Hematopoietic multipotent progenitor cell treated with erythropoietin and hydrocortisone succinate and interleukin-3 and kit ligand, for 15 days (in vitro differentiated cells): Measurements from ENCODE around the gene HLTF.
"Not testable (repeated sequence)": the region's sequence is repeated elsewhere in the genome, so short reads cannot be mapped to it uniquely, and the experiment has no call there.

Experiments used
- DNase-seq: peaks from one replicate; pipeline ENCODE4 v3.0.0-alpha.2; 2015; ENCODE audit warnings: low spot score

Gene HLTF, protein sequence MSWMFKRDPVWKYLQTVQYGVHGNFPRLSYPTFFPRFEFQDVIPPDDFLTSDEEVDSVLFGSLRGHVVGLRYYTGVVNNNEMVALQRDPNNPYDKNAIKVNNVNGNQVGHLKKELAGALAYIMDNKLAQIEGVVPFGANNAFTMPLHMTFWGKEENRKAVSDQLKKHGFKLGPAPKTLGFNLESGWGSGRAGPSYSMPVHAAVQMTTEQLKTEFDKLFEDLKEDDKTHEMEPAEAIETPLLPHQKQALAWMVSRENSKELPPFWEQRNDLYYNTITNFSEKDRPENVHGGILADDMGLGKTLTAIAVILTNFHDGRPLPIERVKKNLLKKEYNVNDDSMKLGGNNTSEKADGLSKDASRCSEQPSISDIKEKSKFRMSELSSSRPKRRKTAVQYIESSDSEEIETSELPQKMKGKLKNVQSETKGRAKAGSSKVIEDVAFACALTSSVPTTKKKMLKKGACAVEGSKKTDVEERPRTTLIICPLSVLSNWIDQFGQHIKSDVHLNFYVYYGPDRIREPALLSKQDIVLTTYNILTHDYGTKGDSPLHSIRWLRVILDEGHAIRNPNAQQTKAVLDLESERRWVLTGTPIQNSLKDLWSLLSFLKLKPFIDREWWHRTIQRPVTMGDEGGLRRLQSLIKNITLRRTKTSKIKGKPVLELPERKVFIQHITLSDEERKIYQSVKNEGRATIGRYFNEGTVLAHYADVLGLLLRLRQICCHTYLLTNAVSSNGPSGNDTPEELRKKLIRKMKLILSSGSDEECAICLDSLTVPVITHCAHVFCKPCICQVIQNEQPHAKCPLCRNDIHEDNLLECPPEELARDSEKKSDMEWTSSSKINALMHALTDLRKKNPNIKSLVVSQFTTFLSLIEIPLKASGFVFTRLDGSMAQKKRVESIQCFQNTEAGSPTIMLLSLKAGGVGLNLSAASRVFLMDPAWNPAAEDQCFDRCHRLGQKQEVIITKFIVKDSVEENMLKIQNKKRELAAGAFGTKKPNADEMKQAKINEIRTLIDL

DNA sequence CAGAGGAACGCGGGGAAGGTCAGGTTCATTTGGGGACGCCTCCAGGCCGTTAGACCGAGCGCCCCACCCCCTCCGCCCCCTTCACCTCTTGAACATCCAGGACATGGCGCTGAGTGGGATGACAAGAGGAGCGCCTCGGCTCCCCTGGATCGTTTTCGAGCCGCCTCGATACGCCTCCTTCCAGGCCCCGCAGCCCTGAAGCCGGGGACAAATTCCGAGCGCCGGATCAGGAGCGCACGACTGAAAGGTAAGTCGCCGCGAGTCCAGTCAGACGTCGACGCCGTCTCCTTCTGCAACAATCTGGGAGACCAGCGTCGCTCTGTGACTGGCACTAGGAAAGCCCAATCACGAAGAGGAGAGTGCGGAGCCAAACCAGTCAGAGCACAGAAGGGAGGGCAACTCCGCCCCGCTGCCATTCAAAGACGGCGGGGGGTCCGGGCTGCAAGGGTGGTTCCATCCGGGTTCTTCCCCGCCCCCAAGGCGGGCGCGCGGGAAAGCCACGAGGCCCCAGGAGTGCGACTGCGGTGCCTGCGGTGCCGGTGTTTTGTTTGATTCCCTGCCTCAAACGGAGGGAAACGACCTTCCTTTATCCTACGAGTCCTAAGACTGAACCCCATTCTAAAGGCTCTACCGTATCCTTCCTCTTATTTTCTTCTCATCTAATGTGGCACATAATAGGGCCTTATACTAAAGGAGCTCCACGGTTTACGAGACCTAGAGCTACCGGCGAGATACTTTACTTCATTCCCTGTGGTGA is at the start of gene HLTF:
Gene HLTF (minus strand): TSS at position 302 of the 757 bp plus-strand sequence. CDS start 197 bp downstream, at position 105.
- peak; percentile 88 for DNase-seq

- no peak for DNase-seq
These were observed 48.2 kb upstream of the HLTF start for GRCh38 chr3:149134575-149134974.

GRCh38 chr3:149131589-149131988 is 45.3 kb upstream of the HLTF start:
- DNase-seq: no peak

DNA sequence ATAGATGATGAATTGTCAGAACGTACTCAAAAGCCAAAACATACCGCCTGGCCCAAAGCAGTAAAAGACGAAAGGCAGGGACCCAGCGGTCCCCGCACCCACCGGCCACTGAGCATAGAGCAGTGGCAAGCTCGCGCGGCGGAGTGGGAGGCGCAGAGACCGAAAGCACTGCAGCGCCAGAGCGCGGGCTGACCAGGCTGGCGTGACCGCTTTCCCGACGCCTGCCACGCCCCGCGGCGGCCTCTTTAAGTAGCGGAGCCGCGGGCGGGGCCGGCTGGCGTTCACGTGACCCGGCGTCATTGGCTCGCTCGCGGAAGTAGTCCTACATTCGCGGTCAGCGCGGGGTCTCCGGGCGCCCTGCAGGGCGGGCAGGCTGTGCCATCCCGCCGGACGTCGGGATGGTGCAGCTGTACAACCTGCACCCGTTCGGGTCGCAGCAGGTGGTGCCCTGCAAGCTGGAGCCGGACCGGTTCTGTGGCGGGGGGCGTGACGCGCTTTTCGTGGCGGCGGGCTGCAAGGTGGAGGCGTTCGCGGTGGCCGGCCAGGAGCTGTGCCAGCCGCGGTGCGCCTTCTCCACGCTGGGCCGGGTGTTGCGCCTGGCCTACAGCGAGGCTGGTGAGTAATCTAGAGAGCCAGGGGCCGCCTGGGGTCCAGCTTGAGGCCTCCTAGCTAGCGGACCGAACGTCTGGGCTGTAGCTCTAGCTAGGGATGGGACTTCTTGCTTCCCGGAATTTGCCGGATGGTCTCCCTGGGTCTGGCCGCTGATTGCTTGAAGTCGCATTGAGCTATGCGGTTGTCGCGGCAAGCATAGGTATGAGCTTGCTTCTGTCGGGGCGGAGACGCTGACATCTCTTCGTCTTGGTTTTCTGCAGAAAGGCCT is 43.2 kb upstream of the HLTF start, which contains the start of gene HPS3:
Gene HPS3 (plus strand): TSS at position 313 of the 880 bp plus-strand sequence. CDS start 86 bp downstream, at position 399.
- DNase-seq: peak; percentile 87

DNA sequence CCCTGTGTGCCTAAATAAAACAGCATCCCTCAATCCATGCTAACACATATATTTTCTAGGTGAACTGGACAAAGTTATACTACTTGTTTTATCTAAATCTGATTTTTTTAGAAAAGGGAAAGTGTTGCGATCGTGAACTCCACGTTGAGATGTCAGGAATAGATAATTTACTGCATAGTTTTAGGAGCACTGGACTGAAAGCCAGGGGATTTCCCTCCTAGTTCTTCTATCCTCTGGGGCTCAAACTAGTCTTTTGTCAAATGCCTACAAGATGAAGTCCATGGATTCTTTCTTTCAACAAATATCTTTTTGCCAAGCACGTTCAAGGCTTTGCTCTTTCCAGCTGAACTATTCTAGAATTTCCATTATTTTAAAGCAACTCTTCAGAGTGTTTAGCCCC is 42.5 kb upstream of the HLTF start:
- no peak for DNase-seq

DNA sequence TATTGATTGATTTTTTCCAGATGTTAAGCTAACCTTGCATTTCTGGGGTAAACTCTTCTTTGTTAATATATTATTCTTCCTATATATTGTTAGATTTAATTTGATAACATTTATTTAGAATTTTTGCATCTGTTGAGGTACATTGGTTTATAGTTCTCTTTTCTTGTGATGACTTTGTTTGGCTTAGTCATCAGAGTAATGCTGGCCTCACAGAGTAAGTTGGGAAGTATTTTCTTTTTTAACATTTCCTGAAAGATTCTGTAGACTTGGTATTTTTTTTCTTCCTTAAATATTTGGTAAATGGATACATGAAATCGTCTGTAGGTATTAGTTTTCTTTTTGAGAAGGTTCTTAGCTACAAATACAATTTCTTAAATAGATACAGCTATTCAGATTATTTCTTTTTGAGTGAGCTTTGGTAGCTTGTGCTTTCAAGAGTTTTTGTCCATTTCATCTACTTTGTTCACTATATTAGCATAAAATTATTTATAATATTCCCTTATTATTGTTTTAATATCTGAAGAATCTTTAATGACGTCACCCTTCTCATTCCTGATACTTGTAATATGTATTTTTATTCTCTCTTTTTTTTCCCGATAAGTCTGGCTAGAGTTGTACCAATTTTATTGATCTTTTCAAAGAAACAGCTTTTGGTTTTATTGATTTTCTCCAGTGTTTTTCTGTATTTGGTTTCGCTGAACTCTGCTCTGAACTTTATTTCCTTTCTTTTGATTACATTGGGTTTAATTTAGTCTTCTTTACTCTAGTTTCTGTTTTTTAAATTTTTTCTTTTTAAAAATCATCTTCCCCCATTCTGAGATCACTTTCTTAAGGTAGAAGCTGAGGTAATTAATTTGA is 36.6 kb upstream of the HLTF start:
- no peak for DNase-seq

- DNase-seq: peak; percentile 70
These were observed 34.0 kb upstream of the HLTF start for GRCh38 chr3:149120051-149120972.

DNA sequence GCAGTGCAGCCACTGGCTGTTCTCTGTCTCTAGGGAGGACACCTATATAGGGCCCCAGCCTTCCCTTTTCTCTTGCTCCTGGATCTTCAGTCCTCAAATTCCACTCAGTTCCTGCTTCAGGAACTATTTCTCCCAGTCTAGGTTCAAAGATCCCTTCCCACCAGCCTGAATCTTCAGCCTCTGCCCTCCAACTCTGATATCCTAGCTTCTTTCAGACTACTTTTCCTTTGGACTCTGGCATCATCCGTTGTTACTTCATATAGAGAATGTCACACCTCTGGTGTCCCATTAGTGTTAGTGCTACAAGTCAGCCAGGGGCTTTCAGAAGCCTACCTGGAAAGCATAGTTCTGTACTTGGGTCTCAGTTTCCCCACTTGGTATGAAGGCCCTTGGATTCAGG is 33.1 kb upstream of the HLTF start:
- DNase-seq: no peak

- DNase-seq: no peak
These were observed 32.4 kb upstream of the HLTF start for GRCh38 chr3:149118724-149119123.

- no peak for DNase-seq
These were observed 28.8 kb upstream of the HLTF start for GRCh38 chr3:149115114-149115513.

DNA sequence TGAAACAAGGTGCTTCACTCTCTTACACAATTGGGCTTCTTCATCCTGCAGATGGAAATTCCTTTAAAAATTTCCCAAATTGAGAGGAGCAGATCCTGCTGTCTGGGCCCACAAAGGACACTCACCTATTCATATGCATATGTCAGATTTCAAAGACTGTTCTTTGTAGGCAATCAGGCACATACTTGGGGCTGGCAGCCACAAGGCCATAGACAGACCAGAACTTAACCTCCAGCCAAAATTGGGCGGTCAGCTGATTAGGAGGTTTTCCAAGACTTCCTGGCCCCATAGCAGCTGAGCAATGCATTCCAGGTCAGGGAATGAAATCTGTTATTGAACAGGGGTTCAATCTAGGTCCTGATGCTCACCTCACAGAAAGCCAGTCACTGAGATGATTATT is 28.1 kb upstream of the HLTF start:
- DNase-seq: no peak

GRCh38 chr3:149104484-149104883 is 18.2 kb upstream of the HLTF start:
- DNase-seq: no peak

DNA sequence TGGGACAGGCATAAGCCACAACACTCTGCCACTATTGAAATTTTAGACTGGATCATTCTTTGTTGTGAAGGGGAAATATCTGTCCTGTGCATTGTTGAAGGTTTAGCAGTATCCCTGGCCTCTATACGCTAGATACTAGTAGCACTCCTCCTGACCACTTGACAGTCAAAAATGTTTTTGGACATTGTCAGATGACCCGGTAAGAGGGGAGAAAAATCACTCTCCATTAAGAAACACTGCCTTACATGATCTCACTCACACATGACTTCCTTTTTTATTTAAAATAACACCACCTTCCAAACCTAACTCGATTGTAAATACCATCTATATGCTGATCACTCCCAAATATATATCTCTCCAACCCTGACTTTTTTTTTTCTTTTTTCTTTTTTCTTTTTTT is 15.3 kb upstream of the HLTF start:
- no peak for DNase-seq

DNA sequence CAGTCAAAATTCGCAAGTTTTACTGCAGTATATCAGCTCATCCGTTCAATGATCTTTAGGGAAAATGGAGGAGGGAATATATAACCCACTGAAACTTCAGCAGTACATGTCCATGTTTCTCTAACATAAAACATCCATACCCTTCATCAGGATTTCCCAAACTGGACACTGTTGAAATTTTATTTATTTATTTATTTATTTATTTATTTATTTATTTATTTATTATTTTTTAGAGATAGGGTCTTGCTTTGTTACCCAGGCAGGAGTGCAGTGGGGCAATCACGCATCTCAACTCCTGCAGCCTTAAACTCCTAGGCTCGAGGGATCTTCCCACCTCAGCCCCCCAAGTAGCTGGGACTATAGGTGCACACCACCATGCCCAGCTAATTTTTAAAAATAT is 14.8 kb upstream of the HLTF start:
- no peak for DNase-seq

DNA sequence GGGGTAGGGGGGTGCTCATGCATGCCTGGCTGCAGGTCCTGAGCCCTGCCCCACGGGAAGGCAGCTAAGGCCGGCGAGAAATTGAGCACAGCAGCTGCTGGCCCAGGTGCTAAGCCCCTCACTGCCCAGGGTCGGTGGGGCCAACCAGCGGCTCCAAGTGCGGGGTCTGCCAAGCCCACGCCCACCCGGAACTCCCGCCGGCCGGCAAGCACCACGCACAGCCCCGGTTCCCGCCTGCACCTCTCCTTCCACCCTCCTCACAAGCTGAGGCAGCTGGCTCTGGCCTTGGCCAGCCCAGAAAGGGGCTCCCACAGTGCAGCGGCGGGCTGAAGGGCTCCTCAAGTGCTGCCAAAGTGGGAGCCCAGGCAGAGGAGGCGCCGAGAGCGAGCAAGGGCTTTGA is 11.7 kb upstream of the HLTF start:
- DNase-seq: not testable (repeated sequence)

DNA sequence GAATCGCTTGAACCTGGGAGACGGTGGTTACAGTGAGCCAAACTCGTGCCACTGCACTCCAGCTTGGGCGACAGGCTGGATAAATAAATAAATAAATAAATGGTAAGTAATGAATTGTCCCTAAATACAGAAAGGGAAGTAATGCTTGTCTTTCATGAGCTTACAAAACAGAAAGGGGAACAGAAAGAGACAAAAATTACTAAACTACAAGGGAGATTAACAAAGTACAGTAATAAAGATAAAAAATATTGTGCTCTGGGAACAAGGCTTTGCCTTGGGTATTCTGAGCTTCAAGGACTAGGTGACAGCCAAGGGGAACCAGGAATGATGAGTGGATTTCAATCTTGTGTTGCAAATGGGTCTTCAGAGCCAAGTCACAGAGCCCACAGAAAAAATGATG is 9.2 kb upstream of the HLTF start:
- no peak for DNase-seq

DNA sequence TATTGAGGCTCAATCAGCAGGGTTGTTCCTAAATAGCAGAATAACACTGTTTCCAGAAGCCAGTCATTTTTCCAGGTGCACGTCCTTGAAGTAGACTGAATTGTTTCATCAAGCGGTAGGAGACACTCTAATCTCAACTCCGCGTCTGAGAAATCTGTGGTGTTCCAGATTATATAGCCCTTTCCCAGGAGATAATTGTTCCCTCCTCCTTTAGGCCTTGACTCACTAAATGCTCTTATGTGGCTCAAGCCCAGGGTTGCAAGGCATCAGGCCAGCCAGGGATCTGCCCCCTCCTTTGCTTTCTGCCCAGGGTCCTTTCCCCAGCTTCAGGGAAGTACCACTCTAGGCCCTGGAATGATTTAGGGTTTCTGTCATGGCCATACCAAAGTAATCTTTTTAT is 5.7 kb upstream of the HLTF start:
- DNase-seq: no peak

- DNase-seq: no peak
These were observed 4.6 kb upstream of the HLTF start for GRCh38 chr3:149090907-149091306.

DNA sequence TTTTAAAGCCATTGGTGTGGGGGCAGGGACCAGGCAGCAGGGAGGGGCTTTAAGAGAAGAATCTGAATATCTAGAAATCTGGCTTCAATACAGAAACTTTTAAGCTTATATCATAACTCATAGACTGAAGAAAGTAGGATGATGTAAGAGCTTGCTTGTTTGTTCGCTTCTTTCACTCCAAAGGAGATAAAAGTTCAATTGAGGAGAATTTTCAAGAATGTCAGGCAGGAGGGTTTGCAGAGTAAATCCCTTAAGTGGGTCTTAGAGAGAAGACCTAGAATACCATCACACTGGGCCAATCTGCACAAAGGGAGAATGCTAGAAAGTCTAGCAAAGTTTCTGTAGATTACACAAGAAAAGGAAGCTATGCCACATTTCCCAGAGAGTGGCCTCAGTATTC is 4.1 kb upstream of the HLTF start:
- no peak for DNase-seq
